GM18505 (cell line): ENCODE measurements around the gene CEACAM8.
"Not testable (repeated sequence)": the region's sequence is repeated elsewhere in the genome, so short reads cannot be mapped to it uniquely, and the experiment has no call there.

Experiments
- ATAC-seq: cut with Tn5 transposase; IDR thresholded peaks from one replicate; pipeline ENCODE4 v1.9.1; 2021; ENCODE audit not compliant: unreplicated experiment
- POLR2A ChIP-seq: IDR thresholded peaks from 4 replicates; pipeline ENCODE4 v1.6.1; 2011; ENCODE audit warnings: borderline replicate concordance; ENCODE audit not compliant: insufficient read depth, insufficient read length; ENCODE audit errors: extremely low read depth

CEACAM8 gene

DNA sequence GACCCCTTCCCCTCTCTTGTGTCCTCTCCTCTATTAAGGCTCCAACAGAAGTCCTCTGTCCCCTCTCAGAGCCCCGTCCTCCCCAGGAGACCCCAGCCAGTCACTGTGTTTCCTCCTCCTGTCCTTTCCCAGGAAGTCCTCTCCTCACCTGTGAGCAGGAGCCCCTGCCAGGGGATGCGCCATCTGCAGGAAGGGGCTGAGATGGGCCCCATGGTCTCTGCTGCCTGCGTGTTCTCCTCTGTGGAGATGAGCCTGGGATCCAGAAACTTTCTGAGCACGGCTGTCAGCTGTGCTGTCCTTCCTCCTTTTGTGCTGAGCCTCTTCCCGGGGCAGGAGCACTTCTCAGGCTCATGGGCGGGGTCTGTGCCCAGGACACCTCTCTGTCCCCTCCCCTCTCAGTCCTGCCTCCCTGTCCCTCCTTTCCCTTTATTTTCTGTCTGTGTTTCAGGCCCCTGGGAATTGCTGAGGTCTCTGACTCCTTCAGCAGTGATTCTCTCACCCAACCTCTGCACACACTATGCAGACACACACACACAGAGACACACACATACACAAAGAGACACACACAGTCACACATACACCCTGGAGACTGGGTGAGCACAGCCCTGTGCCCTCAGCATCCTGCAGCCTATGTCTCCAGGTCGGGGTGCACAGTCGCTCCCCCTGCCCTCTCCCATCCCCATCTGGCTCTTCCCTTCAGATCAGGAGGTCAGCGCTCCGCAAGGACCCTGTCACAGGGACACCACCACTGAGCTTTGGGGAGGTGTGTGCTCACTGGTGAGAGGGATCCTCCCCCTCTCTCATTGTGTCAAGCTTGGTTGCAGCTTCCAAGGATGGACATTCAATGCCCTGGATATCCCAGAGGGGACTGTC lies at the start of gene CEACAM8:
CEACAM8 (minus strand) TSS at position 308 of the 873 bp plus-strand sequence; CDS start at position 212, 96 bp downstream.
- no peak for TF ChIP-seq POLR2A
- no peak for ATAC-seq

DNA sequence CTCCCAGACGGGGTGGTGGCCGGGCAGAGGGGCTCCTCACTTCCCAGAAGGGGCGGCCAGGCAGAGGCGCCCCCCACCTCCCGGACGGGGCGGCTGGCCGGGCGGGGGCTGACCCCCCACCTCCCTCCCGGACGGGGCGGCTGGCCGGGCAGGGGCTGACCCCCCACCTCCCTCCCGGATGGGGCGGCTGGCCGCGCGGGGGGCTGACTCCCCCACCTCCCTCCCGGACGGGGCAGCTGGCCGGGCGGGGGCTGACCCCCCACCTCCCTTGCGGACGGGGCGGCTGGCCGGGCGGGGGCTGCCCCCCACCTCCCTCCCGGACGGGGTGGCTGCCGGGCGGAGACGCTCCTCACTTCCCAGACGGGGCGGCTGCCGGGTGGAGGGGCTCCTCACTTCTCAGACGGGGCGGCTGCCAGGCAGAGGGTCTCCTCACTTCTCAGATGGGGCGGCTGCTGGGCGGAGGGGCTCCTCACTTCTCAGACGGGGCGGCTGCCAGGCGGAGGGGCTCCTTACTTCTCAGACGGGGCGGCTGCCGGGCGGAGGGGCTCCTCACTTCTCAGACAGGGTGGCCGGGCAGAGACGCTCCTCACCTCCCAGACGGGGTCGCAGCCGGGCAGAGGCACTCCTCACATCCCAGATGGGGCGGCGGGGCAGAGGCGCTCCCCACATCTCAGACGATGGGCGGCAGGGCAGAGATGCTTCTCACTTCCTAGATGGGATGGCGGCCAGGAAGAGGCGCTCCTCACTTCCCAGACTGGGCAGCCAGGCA lies 44.8 kb upstream of the CEACAM8 start:
- not testable (repeated sequence) for ATAC-seq

DNA sequence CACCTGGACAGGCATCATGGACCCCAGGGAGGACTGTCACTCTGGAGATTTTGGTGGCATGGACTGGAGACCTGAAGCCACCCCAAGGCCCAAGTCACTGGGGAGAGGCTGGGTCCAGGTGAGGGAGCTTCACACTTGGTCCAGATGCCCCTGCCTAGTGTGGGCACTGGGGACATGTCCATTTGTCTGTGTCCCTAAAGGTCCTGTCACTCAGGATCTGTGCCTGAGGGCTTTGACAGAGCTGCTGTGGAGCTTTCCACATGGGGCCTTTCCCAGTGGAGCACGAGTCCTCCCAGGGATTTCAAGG lies 40.5 kb upstream of the CEACAM8 start:
- no peak for TF ChIP-seq POLR2A

DNA sequence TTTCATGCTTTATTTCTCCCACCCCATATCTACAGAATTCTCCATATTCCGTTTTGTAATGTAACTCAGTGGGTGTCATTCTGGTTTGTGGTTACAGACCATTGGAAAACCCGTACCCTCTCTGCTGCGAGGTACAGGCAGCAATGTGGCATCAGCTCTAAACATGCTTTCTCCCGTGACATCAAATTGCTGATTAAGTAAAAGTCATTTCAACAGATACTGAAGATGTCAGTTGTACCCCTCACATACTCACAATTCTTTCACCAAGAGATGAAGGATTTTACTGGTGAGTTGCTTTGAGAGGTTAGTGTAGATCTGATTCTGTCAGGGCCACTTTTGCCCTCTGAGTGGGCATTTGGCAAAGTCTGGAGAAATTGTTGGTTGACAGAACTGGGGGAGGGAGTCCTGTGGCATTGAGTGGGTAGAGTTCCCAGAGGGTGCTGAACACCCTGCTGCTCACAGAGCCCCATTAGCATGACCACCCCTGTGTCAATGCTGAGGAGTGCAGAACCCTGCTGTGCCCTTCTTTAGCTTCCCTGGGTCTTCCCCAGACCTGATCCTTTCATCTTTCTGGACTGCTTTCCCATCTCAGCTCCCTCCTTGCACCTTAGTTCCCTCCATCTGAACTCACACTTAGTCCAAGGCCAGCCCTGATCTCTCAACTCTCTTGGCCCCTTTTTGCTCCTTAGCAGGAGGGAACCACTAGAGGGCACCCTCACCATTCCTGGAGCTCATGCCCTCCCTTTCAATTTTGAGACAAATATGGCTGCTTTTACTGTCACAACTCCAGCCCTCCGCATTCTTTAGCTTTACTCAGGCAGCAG lies 39.9 kb upstream of the CEACAM8 start:
- no peak for ATAC-seq
- no peak for TF ChIP-seq POLR2A

More for the DNA sequence above, 40.5 kb upstream of the CEACAM8 start:
- no peak for ATAC-seq

DNA sequence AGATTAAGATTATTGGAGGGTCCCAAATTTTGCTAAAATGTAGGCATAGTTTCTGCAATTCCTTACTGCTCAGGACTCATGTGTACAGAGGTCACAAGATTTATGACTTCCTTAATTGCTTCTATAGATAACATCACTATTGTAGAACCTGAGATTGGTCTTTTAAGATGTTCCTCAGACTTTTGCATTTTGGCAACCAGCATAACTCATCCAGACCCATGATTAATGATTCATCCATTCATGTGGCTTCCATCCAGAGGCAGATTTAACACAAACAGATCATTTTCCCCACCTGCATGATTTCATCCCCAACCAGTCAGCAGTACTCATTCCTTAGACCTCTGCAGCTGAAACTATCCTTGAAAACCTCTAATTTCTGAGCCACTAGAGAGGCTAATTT lies 34.5 kb upstream of the CEACAM8 start:
- no peak for ATAC-seq
- no peak for TF ChIP-seq POLR2A

DNA sequence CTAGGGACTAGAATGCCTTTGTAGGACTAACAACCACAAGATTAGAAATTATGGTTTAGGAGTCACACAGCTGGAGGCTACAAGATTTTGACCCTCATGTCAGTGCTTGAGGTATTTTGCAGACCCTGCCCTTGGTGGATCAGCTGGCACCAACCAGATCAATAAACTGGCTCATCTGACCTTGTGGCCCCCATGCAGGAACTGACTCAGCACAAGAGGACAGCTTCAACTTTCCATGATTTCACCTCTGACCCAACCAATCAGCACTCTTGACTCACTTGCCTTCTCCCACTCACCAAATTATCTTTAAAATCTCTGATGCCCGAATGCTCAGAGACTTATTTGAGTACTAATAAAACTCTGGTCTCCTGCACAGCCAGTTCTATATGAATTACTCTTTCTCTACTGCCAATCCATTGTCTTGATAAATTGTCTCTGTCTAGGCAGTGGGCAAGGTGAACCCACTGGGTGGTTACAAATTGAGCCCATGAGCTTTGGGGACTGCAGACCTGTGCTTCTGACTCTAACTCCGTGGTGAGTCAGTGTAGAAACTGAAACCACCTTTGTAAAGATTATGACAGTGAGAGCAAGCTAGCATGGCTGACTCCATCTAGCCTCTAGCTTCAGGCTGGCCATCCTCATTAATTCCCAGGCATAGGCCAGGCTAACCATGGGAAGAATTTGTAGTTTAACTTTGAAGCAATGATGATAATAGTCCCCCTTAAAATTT lies 33.9 kb upstream of the CEACAM8 start:
- ATAC-seq: no peak
- no peak for TF ChIP-seq POLR2A

DNA sequence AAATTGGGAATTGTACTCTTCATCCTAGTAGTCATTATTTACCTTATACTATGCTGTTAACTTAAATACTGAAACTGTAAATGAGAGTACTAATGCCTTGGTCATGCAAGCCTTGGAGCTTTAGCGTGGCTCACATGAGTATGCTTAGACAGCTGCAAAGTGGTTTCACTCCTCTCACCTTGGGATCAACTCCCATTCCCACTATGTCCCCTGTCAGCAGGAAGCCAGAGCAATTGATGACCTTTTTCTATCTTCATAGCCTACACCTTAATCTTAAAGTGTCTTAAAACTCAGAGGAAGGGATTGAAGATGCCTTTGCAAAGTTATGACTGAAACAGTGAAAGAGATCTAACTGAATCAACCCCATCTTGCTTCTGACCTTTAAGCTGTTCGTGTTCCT lies 33.2 kb upstream of the CEACAM8 start:
- TF ChIP-seq POLR2A: no peak

DNA sequence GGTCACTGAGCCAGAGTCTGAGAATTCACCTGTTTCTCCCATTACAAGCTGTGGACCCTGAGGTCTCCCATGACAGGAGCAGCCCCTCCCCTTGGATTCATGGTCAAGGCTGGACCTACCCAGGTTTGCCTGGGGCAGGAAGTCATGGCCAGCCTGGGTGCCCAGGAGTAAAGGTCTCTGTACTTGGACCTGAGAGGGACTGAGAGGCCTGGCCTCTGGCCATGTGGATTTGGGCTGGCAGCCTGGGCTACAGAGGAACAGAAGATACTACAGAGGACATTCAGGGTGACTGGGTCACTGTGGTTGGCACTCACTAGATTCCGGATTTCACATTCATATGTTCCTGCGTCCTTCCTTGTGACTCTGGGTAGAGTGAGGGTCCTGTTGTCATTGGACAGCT lies 31.5 kb upstream of the CEACAM8 start:
- ATAC-seq: no peak
- no peak for TF ChIP-seq POLR2A

More for the DNA sequence above, 33.2 kb upstream of the CEACAM8 start:
- ATAC-seq: no peak

DNA sequence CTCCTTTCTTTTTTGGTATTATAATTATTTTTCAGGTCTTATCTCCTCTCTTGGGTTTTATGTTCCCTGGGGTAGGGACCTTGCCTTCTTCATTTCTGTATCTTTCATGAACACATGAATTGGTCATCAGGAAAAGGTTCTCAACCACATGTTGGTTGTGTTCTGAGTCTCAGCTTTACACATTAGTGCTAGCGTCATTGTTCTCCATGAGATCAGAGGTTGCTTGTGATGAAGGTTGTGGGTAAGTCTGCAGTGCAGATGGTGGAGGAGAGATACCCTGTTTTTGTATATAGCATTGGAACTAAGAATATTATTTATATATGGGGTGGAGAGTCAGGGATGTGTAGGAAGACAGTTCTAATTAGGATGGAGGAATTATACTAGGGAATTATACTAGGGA lies 24.5 kb upstream of the CEACAM8 start:
- ATAC-seq: no peak

DNA sequence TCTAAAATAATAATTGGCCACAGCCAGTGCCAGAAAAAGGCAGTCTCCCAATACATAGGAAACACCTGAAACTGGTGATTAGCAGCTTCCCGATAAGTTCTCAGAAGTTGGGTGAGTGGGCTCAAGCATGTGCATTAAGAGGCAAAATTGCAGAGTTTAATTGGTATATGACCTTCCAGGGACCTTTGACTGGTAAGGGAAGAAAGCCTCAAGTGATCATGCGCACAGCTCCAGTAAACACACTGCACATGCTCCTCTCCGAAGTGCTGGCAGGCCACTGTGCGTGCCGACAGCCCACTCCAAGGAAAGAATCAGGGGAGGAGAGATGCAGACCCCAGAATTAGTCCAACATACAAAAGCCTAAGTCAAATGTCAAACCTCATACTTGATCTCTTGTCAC lies 18.9 kb upstream of the CEACAM8 start:
- ATAC-seq: no peak

More for the DNA sequence above, 24.5 kb upstream of the CEACAM8 start:
- no peak for TF ChIP-seq POLR2A

DNA sequence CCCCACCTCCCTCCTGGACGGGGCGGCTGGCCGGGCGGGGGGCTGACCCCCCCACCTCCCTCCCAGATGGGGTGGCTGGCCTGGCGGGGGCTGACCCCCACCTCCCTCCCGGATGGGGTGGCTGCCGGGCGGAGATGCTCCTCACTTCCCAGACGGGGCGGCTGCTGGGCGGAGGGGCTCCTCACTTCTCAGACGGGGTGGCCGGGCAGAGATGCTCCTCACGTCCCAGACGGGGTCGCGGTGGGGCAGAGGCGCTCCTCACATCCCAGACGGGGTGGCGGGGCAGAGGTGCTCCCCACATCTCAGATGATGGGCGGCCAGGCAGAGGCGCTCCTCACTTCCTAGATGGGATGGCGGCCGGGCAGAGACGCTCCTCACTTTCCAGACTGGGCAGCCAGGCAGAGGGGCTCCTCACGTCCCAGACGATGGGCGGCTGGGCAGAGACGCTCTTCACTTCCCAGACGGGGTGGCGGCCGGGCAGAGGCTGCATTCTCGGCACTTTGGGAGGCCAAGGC lies 15.7 kb upstream of the CEACAM8 start:
- not testable (repeated sequence) for ATAC-seq

More for the DNA sequence above, 18.9 kb upstream of the CEACAM8 start:
- TF ChIP-seq POLR2A: no peak

DNA sequence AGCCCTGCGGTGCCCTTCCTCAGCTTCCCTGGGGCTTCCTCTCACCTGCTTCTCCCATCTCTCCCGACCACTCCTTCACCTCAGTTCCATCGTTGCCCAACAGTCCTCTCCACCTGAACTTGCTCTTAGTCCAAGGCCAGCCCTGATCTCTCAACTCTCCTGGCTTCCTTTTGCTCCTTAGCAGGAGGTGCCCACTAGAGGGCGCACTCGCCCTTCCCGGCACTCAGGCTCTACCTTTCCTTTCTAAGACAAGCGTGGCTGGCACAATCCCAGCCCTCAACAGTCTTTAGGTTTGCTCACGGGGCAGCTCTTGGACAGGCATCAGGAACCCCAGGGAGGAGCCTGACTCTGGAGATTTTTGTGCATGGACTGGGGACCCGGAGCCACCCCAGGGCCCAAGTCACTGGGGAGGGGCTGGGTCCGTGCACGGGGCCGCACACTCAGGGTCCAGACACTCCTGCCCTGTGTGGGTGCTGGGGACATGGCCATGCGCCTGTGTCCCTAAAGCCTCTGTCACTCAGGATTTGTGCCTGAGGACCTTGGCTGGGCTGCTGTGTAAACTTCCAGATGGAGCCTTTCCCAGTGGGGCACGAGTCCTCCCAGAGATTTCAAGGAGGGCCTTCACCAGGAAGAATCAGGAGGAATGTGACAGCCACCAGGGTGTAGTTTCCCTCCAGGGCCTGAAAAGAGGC lies 12.1 kb upstream of the CEACAM8 start:
- ATAC-seq: no peak
- TF ChIP-seq POLR2A: no peak

DNA sequence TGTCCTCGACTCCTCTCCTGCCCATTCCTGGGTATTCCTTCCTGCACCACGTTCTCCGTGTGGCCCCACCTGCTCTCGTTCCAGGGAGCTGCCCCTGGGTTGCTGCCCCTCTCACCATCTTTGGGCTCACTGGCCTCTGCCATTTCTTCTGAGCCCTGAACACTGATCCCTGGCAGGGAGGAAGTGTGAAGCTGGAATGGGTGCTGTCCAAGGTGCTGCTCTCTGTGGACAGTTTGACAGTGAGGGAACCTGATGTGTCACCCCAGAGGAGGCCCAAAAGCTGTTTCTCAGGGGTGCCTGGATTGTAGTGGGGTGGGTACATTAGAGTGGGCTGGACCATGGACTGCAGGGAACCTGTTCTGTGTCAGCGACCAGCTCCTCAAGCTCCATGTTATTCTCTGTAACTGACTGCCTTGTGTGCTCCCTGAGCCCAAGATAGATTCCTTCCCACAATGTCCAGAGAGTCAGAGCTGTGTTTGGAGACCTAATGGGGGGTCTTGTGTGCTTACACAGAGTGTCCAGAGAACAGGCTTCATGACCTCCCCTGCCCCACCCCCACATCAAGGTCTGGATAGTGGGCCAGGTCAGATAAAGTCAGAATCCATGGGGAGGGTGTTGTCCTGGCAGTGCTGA lies 7.2 kb upstream of the CEACAM8 start:
- no peak for ATAC-seq
- TF ChIP-seq POLR2A: no peak
